Measurements from ENCODE around the gene GNB2.
A peak's percentile ranks its signal among the peaks of the same experiment; 100 is the strongest.
"Not testable (repeated sequence)": the region's sequence is repeated elsewhere in the genome, so short reads cannot be mapped to it uniquely, and the experiment has no call there.

Gene GNB2

DNA sequence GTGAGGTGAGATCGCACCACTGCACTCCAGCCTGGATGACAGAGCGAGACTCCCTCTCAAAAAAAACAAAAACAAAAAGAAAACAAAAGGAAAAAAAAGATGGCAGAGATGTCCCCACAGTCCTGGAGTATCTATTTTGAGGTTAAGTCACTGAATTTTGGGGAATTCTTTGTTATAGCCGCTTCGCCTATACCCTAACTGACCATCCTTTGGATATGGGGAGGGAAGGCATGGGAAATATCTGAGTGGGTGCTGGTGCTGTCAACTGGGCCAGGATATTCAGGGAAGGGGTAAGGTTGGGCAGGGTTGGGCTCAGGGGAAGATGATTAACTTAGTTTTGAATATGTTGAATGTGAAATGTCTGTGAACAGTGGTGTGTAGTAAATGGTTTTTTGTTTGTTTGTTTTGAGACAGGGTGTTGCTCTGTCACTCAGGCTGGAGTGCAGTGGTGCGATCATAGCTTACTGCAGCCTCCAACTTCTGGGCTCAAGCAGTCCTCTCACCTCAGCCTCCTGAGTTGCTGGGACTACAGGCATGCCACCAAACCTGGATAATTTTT, 8.3 kb upstream of the GNB2 start:
- no peak for DNase-seq

GRCh38 chr7:100667331-100668068, 6.0 kb upstream of the GNB2 start:
- no peak for DNase-seq

DNA sequence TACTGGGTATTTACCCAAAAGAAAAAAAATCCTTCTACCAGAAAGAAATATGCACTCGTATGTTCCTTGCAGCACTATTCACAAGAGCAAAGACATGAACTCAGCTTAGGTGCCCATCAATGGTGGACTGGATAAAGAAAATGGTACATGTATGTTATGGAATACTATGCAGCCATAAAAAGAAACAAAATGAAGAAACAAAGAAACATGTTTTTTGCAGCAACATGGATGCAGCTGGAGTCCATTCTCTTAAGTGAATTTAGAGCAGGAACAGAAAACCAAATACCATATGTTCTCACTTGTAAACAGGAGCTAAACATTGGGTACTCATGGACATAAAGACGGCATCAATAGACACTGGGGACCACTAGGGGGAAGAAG, 5.5 kb upstream of the GNB2 start:
- DNase-seq: no peak

- not testable (repeated sequence) for DNase-seq
Observed at GRCh38 chr7:100669106-100669505, 4.4 kb upstream of the GNB2 start.

DNA sequence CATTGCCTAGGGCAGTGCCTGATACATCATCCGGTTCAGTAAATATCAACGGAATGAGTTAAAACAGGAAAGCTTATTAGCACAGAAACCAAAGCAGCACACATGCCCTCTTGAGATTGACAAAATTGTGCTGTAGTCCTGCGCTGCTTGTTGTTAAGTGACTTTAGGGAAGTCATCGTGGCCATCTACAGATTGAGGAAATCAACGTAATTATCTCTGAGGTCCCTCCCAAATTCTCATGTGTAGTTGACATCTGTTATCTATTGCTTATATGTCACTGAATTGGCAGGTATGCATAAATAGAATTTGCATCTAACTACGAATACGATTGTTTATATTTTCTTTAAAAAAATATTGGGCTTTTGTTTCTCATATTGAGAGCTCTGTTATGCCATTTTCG, 3.5 kb upstream of the GNB2 start:
- no peak for DNase-seq

DNA sequence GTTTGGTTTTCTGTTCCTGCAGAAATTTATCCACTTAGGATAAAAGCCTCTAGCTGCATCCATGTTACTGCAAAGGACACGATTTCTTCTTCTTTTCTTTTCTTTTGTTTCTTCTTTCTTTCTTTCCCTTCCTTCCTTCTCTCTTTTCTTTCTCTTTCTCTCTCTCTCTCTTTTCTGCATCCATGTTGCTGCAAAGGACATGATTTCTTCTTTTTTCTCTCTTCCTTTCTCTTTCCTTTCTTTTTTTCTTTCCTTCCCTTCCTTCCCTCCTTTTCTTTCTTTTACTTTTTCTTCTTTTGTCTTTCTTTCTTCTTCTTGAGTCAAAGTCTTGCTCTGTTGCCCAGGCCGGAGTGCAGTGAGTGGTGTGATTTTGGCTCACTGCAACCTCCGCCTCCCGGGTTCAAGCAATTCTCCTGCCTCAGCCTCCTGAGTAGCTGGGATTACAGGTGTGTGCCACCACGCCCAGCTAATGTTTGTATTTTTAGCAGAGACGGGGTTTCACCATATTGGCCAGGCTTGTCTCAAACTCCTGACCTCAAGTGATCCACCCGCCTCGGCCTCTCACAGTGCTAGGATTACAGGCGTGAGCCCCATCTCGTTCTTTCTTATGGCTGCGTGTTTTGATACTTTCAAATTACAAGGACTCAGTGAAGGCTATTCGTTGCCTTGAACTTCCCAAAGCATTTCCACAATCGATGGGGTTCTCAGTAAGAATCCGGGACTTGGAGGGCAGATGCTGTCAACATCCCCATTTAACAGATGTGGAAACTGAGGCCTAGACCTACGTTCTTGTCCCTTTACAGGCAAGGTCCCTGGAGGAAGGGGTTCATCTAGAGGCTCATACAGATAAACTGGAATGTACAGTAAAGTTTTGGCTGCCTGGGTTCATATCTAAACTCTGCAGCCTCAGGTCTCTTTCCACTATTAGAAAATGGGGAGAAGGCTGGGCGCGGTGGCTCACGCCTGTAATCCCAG, 1.9 kb upstream of the GNB2 start:
- DNase-seq: no peak

- no peak for DNase-seq
Observed at GRCh38 chr7:100673942-100674410, 436 bp downstream of the GNB2 start.

- no peak for DNase-seq
Observed at GRCh38 chr7:100674411-100675104, 1.0 kb downstream of the GNB2 start.

GRCh38 chr7:100675105-100675451, 1.5 kb downstream of the GNB2 start:
- no peak for DNase-seq

- DNase-seq: peak; percentile 39
Observed at GRCh38 chr7:100675581-100676350, 2.2 kb downstream of the GNB2 start.

DNA sequence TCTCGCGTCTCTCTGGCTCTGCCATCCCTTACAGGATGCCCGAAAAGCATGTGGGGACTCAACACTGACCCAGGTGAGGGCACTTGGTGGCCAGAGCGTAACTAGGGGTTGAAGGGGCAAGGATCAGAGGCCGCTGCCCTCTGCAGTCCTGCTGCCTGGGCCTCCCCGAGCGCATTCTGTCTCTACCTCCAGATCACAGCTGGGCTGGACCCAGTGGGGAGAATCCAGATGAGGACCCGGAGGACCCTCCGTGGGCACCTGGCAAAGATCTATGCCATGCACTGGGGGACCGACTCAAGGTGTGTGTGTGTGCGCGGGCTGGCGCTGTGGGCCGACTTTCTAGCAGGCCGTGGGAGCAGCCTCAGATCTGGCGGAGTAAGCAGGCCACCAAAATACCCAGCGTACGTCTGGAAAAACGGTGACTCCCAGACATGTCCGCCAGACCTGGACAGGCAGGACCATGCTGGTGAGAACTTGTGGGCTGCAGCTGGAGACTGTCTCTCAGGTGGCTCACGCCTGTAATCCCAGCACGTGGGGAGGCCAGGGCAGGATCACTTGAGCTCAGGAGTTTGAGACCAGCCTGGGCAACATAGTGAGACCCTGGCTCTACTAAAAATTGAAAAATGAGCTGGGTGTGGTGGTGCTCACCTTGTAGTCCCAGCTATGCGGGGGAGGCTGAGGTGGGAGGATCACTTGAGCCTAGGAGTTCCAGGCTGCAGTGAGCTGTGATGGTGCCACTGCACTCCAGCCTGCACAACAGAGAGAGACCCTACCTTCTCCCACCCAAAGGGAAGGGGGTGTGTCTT, 3.2 kb downstream of the GNB2 start:
- DNase-seq: no peak

DNA sequence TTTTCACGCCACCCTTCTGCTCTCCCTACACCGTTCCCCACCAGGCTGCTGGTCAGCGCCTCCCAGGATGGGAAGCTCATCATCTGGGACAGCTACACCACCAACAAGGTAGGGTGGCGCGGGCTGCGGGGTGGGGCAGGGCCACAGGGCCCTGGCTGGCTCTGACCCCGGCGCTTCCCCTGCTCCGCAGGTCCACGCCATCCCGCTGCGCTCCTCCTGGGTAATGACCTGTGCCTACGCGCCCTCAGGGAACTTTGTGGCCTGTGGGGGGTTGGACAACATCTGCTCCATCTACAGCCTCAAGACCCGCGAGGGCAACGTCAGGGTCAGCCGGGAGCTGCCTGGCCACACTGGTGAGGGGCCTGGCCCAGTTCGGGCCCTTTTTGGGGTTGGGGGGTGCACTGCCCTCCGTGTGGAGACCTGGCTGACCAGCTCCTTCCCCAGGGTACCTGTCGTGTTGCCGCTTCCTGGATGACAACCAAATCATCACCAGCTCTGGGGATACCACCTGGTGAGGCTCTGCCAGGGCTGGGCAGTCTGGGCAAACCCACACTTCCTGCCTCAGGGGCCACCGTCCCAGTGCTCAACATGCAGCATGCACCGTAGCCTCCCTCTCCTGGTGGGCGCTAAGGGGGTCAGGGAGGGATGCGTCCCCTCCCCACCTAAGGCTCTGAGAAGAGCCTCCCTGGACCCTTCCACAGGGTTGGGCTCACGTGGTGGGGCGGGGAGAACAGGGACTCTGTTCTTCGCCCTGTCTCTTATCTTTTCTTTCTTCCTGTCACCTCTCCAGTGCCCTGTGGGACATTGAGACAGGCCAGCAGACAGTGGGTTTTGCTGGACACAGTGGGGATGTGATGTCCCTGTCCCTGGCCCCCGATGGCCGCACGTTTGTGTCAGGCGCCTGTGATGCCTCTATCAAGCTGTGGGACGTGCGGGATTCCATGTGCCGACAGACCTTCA, 4.0 kb downstream of the GNB2 start:
- DNase-seq: no peak

GRCh38 chr7:100678291-100678984, 4.9 kb downstream of the GNB2 start:
- no peak for DNase-seq

- DNase-seq: no peak
Observed at GRCh38 chr7:100679129-100679926, 5.8 kb downstream of the GNB2 start.

DNA sequence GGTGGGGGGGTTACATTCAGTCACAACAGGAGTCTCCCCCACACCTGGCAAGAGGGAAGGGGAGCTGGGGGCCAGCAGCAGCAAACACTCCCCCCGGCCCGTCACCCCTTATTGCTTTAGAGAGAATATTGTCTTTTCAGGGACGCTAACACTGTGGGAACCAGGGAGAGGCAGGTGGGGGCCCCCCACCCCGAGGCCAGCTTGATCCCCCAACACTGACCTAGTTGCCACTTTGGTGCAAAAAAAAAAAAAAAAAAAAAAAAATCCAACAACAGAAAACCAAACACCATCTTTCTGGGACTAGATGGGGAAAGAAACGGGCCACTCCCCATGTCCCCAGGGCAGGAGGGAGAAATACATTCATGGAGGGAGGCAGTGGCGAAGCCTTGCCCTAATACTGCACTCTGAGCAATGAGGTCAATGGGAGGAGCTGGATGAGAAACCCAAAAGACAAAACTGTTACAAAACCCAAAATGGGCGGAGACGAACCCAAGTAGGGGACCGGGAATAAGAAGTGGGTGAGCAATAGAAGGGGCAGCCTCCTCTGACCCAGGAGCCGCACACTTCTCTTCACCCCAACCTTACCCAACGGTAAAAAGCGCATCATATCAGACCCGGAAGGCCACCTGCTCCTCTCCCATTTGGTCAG, 6.5 kb downstream of the GNB2 start:
- no peak for DNase-seq

DNA sequence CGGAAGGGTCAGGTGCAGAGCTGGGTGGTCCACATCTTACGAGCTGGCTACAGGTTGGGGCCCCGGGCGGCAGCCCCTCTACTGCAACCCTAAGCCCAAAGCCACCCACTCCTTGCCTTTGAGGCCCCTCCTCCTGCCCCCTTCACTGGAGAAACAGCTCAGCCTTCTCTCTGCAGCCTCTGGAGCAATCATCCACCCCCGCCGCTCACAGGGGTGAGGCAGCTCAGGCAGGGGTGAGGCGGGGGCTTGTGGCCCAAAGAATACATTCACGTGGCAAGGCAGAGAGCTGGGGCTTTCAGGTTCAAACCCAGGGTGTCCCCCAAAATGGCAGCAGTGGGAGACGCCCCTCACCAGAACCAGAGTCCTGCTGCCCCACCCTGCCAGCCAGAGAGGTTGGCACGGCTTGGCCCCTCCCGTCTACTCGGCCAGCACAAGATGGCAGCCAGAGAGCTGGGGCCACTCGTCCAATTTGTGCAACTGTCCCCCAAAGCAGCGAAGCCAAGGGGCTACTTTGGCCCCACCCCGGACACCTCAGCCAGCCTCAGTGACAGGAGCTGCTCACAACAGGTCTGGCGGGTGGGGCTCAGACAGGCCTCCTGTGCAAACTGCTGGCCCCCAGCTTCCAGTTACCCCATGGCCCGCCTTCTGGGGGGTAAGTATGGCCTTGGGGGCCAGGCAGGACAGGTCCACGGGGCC, 7.2 kb downstream of the GNB2 start:
- no peak for DNase-seq

- DNase-seq: no peak
Observed at GRCh38 chr7:100681491-100682227, 8.1 kb downstream of the GNB2 start.

Data from NCI-H2029 (cell line).